ENCODE results near the gene CSNK2B.
A peak's percentile ranks its signal among the peaks of the same experiment; 100 is the strongest.

CSNK2B gene

DNA sequence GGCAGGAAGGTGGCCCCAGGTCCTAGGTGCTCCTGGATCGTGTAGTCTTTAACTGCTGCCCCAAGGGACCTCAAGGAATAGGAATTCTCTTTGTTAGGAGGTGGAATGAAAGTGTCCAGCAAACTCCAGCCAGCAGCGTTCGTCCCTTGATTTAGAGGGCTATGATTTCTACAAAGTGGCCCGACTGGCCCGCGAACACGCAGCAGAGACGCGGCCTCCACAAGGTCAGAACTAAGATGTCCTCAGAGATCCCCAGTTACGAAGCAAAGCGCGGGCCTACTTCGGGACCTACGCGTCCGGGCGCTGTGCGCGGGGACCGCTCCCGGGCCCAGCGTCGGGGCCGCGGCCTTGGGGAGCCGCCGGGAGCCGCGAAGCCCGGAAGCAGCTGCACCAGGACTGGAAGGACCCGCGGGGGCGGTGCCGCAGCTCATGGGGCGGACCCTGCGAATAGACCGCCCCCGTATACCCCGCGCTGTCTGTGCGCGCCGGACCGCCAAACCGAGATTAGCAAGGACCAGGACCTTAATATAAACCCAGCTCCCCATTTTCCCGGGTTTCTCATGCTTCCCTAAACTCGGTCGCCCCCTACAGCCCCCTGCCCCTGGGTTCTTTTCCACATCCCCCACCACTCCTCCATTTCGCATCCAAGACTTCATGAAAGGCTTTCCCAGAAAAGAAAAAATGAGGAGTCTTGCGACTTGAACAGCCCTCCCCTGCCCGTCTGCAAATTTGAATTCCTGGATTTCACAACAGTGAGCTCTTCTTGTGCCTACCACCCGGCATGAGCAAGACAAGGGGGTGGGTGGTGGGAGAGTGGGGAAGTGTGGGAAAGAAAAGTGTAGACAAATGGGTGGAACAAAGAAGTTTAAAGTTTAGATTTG, 5.3 kb upstream of the CSNK2B start, which contains the start of gene C6orf47:
Gene C6orf47 (minus strand): TSS at position 398 of the 881 bp plus-strand sequence. CDS start 831 bp downstream, outside the sequence.
- peak; percentile 66 for DNase-seq (ENCODE audit: low spot score)

DNA sequence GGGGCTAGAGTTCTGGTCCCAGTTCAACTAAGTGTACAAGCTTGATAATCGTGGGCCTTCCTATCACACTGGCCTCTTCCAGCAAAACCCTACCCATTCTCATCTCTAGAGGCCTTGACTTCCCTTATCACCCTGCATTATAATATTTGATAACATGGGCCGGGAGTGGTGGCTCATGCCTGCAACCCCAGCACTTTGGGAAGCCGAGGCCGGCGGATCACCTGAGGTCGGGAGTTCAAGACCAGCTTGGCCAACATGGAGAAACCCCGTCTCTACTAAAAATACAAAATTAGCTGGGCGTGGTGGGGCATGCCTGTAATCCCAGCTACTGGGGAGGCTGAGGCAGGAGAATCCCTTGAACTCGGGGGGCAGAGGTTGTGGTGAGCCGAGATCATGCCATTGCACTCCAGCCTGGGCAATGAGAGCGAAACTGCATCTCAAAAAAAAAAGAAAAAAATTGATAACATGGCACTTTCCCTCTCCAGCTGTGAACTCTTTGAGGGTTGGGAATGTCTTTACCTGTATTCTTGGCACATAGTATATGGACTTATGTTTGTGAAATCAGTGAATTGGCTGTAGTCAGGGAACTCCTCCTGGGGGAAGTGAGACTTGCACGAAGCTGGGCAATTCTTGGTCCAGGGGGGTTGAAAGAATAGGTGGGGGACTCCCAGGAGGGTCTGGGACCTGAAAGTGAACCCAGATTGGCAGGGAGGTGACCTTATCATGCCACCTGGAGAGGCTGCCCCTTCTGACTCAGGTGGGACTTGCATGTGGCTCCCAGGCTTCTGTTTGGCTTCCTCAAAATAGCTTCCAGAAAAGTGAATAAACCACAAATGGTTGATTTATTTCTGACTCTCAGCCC, 4.4 kb upstream of the CSNK2B start:
- no peak for DNase-seq (ENCODE audit: low spot score)

DNA sequence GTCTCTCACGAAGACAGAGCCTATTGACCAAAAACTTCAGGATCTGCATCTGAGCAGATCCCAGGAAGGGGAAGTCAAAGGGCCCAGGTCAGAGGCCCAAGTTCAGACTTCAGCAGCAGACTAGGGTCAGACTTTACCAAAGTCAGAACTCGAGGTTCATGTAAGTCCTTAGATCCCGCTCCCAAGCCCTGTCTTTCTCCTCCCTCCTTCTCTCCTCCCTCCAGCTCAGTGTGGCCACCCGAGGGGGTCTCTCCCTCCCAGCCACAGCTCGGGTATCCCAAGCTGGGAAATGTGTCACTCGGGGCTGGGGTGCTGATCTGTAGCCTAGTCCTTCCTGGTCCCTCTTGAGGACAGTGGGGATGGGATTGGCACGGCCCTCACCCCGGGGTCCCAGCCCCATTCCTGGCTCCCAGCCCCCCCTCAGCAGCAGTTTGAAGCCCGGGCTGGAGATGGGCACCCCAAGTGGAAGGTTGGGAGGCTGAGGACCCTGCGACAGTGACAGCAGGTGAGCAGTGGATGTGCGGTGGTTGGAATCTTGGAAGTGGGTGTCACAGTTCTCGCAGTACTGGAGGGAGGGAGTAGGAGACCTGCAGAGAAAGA, 3.7 kb upstream of the CSNK2B start:
- DNase-seq (ENCODE audit: low spot score): no peak

- DNase-seq (ENCODE audit: low spot score): no peak
Measured at GRCh38 chr6:31663126-31663960, 2.5 kb upstream of the CSNK2B start.

DNA sequence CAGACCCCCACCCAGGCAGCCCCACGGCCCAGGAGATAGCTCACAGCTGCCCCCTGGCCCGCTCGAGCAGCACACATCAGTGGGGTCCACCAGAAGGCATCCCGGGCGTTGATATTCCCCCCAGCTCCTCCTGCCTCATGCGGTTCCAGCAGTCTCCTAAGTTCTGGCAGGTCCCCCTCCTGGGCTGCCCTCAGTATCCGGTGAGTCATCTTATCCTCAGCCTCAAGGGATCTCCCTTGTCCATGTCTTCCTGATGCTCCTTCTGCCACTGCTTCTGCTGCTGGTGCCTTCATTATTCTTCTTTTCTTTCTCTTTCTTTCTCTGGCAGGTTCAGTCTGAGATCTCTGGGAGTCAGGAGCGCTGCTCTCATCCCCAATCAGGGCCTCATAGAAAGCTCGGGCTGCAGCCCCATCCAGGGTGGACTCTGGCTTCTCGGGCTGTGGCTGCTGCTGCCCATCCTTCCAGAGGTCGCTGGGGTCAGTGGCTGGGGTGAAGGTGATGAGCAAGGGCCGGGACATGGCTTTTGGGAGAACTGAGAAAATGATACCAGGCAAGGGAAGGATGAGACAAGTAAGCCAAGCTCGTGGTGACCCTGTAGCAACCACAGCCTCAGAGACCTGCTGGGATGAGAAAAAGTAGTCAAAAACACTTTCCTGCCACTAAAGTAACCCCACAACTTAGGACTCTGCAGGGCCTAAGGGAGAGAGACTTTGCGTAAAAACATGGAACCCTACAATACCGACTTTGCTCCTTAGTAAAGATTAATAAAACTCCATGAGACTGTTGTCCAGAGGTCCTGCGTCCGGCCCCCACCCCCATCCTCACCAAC, 1.7 kb upstream of the CSNK2B start:
- DNase-seq (ENCODE audit: low spot score): no peak

DNA sequence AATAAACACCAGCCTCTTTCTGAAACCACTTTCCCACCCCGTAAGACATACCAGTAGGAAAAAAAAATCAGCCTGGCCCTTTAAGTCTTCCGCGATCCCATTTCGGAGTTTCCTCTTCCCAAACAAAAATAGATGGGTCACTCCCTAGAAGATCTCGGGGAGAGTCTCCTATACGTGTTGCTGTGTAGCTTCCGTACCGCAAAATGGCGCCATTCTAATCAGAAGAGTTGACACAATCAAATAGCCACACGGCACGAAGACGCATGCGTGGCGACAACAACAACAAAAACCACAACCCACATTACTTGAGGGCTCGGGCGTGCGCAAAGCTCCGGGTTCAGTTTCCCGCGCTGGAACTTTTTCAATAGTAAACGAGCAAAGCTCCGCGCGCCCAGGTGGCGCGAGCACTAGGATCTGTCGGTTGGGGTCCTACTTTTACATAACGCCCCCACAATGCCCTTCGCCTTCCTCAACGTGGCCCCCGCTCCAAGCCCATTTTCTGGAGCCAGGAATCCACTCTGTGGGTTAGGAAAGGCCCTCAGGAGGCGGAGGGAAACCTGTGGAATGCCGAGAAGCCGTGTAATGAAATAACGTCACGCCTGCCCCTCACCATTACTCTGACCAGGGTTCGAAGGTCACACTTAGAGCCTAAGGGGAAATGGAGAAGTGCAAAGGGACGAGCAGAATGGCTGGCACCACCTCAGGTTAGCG, 935 bp upstream of the CSNK2B start, which contains the start of gene GPANK1:
Gene GPANK1 (minus strand): TSS at position 208 of the 711 bp plus-strand sequence. CDS start 519 bp downstream, outside the sequence.
- DNase-seq (ENCODE audit: low spot score): peak; percentile 97

GRCh38 chr6:31666337-31666965, 571 bp downstream of the CSNK2B start:
- no peak for DNase-seq (ENCODE audit: low spot score)

GRCh38 chr6:31669676-31670075, 3.8 kb downstream of the CSNK2B start, which contains the start of gene LY6G5B:
Gene LY6G5B (plus strand): TSS chr6:31669976. CDS start chr6:31670951, 975 bp downstream.
- no peak for DNase-seq (ENCODE audit: low spot score)

- DNase-seq (ENCODE audit: low spot score): no peak
Measured at GRCh38 chr6:31676322-31676903, 10.5 kb downstream of the CSNK2B start.

DNA sequence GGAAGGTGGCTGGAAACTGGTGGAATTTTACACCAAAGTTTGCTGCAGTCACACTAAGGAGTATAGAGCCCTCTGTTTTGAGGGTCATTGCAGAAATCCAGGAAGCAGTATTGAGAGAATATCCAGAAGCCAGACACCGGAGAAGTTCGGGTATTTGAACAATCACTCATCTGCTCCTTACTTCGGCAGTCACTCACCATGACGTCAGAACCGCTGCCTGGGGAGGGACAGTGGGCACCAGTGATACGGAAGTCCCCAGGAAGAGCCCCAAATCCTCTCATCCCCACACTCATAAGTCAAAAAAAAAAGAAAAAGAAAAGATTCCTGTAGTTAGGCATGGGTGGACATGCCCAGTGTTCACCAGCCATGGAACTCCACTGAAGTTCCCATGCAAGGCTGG, 11.0 kb downstream of the CSNK2B start:
- DNase-seq (ENCODE audit: low spot score): no peak

- DNase-seq (ENCODE audit: low spot score): no peak
Measured at GRCh38 chr6:31677955-31678354, 12.1 kb downstream of the CSNK2B start.

- peak; percentile 78 for DNase-seq (ENCODE audit: low spot score)
Measured at GRCh38 chr6:31680226-31681134, 14.6 kb downstream of the CSNK2B start, which contains the start of gene LY6G5C. Gene LY6G5C (minus strand): TSS chr6:31681067. CDS start chr6:31680373, 694 bp downstream.

- DNase-seq (ENCODE audit: low spot score): no peak
Measured at GRCh38 chr6:31681135-31681671, 15.3 kb downstream of the CSNK2B start.

DNA sequence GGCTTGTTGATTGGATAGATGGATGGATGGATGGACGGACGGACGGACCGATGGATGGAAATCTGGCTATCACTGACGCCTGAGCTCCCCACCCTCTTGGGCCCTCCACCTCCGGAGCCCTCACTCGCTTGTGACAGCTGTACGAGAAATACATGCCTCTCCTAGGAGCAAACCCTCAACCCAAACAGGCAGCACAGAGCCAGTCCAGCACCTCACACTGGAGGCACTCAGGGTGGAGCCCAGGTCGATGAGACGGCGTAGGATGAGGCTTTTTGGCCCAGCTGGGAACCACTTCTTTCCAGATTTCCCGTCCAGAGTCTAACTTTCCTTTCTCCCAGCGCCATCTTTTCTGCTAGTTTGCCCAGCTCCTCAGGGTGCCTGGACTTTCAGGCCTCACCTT, 17.7 kb downstream of the CSNK2B start:
- no peak for DNase-seq (ENCODE audit: low spot score)

DNA sequence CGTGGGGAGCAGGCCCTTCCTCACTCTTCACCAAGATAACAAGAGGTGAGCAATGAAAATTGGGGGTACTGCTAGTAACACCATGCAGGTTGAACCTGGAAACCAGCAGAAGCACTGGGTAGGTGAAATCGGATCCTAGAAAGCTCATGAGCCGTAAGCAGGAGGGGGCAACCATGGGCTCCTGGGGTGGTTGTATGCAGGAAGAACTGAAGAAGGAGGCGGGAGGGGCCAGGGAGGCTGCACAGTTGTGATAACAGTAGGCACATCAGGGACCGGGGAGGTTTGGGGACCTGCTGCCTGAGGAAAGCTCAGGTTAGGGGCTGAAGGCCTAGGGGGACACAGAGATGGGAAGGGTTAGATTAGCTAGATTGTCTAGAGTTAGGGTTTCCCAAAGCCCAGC, 20.6 kb downstream of the CSNK2B start:
- DNase-seq (ENCODE audit: low spot score): no peak

GRCh38 chr6:31687321-31687720, 21.4 kb downstream of the CSNK2B start:
- no peak for DNase-seq (ENCODE audit: low spot score)

All from pons (tissue), 1 donor.